CD4-positive, alpha-beta T cell treated with Interleukin-15 for 4 hours (primary cell): Measurements from ENCODE around the gene ZDHHC1.
"Not testable (repeated sequence)": the region's sequence is repeated elsewhere in the genome, so short reads cannot be mapped to it uniquely, and the experiment has no call there.

Experiments
- DNase-seq: peaks from one replicate; pipeline ENCODE4 v3.0.0-alpha.2; 2020; ENCODE audit warnings: low spot score

Gene ZDHHC1

GRCh38 chr16:67430977-67431774 is 14.9 kb upstream of the ZDHHC1 start, which contains the start of gene HSD11B2:
Gene HSD11B2, plus strand, starts transcription at chr16:67431121. Its CDS starts 128 bp downstream, at chr16:67431249.
- DNase-seq = no peak

GRCh38 chr16:67430504-67430976 is 14.3 kb upstream of the ZDHHC1 start:
- DNase-seq = no peak

- DNase-seq = no peak
Measured at GRCh38 chr16:67429799-67430503, 13.7 kb upstream of the ZDHHC1 start.

- DNase-seq = no peak
Measured at GRCh38 chr16:67429053-67429798, 12.9 kb upstream of the ZDHHC1 start.

- peak; percentile 45 for DNase-seq
Measured at GRCh38 chr16:67428146-67428731, 12.0 kb upstream of the ZDHHC1 start.

GRCh38 chr16:67426950-67427349 is 10.7 kb upstream of the ZDHHC1 start:
- DNase-seq = no peak

- no peak for DNase-seq
Measured at GRCh38 chr16:67426022-67426421, 9.7 kb upstream of the ZDHHC1 start.

GRCh38 chr16:67425580-67425979 is 9.3 kb upstream of the ZDHHC1 start:
- no peak for DNase-seq

GRCh38 chr16:67425061-67425460 is 8.8 kb upstream of the ZDHHC1 start:
- DNase-seq = no peak

GRCh38 chr16:67424261-67424615 is 8.0 kb upstream of the ZDHHC1 start:
- no peak for DNase-seq

GRCh38 chr16:67423611-67424260 is 7.5 kb upstream of the ZDHHC1 start:
- no peak for DNase-seq

GRCh38 chr16:67423015-67423414 is 6.7 kb upstream of the ZDHHC1 start:
- DNase-seq = no peak

GRCh38 chr16:67421030-67421429 is 4.8 kb upstream of the ZDHHC1 start:
- DNase-seq = no peak

- no peak for DNase-seq
Measured at GRCh38 chr16:67419931-67420330, 3.7 kb upstream of the ZDHHC1 start.

GRCh38 chr16:67419502-67419901 is 3.2 kb upstream of the ZDHHC1 start:
- no peak for DNase-seq

- DNase-seq = no peak
Measured at GRCh38 chr16:67417333-67418061, 1.2 kb upstream of the ZDHHC1 start.

GRCh38 chr16:67415421-67415820 is 856 bp downstream of the ZDHHC1 start:
- DNase-seq = not testable (repeated sequence)

GRCh38 chr16:67413978-67414911 is 2.0 kb downstream of the ZDHHC1 start:
- no peak for DNase-seq

- DNase-seq = no peak
Measured at GRCh38 chr16:67412294-67412693, 4.0 kb downstream of the ZDHHC1 start.

- DNase-seq = no peak
Measured at GRCh38 chr16:67411339-67411738, 4.9 kb downstream of the ZDHHC1 start.
